ENCODE results near the gene FST.

FST gene

DNA sequence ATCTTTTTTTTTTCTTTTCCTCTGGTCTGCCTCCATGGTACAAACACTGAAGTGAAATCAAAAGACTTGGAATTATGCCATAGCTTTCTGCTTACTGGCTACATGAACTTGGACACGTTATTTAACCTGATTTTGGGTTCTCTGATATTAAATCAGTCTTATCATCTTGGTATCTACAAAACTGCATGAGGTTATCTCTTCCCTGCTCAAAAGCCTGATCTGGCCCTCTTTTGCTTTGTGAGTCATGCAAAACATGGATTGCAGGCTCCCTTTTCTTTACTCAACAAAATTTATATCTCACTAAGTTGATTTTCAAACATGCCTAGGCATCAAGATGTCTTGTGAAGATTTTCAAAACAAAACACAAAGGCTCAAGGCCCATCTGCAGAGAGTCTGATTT, 45.9 kb upstream of the FST start:
- no peaks in the 10 kb centered on the region for H3K9me3 ChIP-seq (ENCODE audit: control insufficient read depth, insufficient read depth, low read length)
- H3K36me3 ChIP-seq (ENCODE audit: control insufficient read depth, low read length): no peaks in the 10 kb centered on the region
- no peak overlapping the region for H3K27ac ChIP-seq (ENCODE audit: low read depth, low read length)
- no peak for TF ChIP-seq EZH2phosphoT487 (IDR thresholded peaks at IDR 0.05; ENCODE audit: borderline replicate concordance, low read length)
- TF ChIP-seq, protein P1, sequence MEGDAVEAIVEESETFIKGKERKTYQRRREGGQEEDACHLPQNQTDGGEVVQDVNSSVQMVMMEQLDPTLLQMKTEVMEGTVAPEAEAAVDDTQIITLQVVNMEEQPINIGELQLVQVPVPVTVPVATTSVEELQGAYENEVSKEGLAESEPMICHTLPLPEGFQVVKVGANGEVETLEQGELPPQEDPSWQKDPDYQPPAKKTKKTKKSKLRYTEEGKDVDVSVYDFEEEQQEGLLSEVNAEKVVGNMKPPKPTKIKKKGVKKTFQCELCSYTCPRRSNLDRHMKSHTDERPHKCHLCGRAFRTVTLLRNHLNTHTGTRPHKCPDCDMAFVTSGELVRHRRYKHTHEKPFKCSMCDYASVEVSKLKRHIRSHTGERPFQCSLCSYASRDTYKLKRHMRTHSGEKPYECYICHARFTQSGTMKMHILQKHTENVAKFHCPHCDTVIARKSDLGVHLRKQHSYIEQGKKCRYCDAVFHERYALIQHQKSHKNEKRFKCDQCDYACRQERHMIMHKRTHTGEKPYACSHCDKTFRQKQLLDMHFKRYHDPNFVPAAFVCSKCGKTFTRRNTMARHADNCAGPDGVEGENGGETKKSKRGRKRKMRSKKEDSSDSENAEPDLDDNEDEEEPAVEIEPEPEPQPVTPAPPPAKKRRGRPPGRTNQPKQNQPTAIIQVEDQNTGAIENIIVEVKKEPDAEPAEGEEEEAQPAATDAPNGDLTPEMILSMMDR (IDR thresholded peaks at IDR 0.05; ENCODE audit: low read depth, low read length, poor library complexity, severe bottlenecking): no peak
- no peaks in the 10 kb centered on the region for H4K20me1 ChIP-seq (ENCODE audit: control insufficient read depth, insufficient read depth, low read depth, low read length)
- no peaks in the 10 kb centered on the region for H3K27me3 ChIP-seq (ENCODE audit: control insufficient read depth, low read length)
- H3K79me2 ChIP-seq (ENCODE audit: control insufficient read depth, low read length): no peaks in the 10 kb centered on the region
- H3F3A ChIP-seq (ENCODE audit: control insufficient read depth, insufficient read depth): no peaks in the 10 kb centered on the region
- H3K4me1 ChIP-seq (ENCODE audit: control insufficient read depth, low read length): no peaks in the 10 kb centered on the region
- H3K4me3 ChIP-seq (ENCODE audit: low read length): no peak overlapping the region
- H3K4me2 ChIP-seq (ENCODE audit: low read length): no peak overlapping the region
- H3K9me2 ChIP-seq (replicated peaks; ENCODE audit: control insufficient read depth, low read length): no peaks in the 10 kb centered on the region

DNA sequence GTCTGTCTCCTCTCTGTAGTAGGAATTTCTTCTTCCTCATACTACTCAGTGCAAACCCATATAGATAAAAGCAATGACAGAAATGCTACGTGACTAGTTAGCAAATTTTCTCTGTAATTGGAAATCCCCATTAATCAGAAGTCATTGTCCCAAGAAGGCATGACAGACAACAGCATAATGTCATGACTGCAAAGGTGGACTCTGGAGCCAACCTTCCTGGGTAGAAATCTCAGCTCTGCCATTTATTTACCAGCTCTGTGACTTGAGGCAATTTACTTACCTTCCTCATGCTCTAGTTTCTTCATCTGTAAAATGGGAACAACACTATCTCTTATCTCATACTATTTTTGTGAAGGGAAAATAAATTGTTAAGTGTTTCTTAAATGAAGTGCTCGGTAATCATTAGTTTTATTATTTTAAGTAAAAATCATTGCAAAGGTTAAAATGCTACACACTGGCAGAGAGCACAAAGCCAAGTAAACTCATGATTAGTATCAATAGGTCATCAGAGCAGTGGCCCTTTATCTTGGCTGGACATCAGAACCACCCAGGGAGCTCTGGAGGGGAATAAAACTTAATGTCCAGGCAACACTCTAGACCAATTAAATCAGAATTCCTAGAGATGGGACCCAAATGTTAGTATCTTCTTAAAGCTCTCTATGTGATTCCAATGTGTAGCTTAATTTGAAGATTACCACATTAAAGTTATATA, 43.8 kb upstream of the FST start:
- H3K27ac ChIP-seq (ENCODE audit: low read depth, low read length): no peak overlapping the region
- no peaks in the 10 kb centered on the region for H4K20me1 ChIP-seq (ENCODE audit: control insufficient read depth, insufficient read depth, low read depth, low read length)
- no peak overlapping the region for H3K4me3 ChIP-seq (ENCODE audit: low read length)
- H3K4me1 ChIP-seq (ENCODE audit: control insufficient read depth, low read length): no peaks in the 10 kb centered on the region
- no peaks in the 10 kb centered on the region for H3K36me3 ChIP-seq (ENCODE audit: control insufficient read depth, low read length)
- no peaks in the 10 kb centered on the region for H3K9me3 ChIP-seq (ENCODE audit: control insufficient read depth, insufficient read depth, low read length)
- no peaks in the 10 kb centered on the region for H3K79me2 ChIP-seq (ENCODE audit: control insufficient read depth, low read length)
- no peak overlapping the region for H3K4me2 ChIP-seq (ENCODE audit: low read length)
- no peaks in the 10 kb centered on the region for H3K9me2 ChIP-seq (replicated peaks; ENCODE audit: control insufficient read depth, low read length)
- TF ChIP-seq EZH2phosphoT487 (IDR thresholded peaks at IDR 0.05; ENCODE audit: borderline replicate concordance, low read length): no peak
- TF ChIP-seq, protein P1 (IDR thresholded peaks at IDR 0.05; ENCODE audit: low read depth, low read length, poor library complexity, severe bottlenecking): no peak
- no peaks in the 10 kb centered on the region for H3F3A ChIP-seq (ENCODE audit: control insufficient read depth, insufficient read depth)
- no peaks in the 10 kb centered on the region for H3K27me3 ChIP-seq (ENCODE audit: control insufficient read depth, low read length)

DNA sequence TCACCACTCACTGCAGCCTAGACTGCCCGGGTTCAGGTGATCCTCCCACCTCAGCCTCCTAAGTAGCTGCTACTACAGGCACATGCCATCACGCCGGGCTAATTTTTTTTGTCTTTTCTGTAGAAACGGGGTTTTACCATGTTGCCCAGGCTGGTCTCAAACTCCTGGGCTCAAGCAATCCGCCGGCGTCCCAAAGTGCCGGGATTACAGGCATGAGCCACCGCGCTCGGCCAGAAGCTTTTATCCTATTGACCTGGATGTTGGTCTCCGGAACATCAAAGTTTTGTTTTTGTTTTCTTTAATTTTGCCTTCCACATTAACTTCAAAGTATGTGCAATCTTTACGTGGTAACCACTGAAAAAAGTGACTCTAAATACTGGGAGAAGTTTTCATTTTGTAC, 42.4 kb upstream of the FST start:
- Histone ChIP-seq H3K4me2 (ENCODE audit: low read length) (no peak overlapping the region), H3K9me3 (ENCODE audit: control insufficient read depth, insufficient read depth, low read length) (no peaks in the 10 kb centered on the region), H3K4me1 (ENCODE audit: control insufficient read depth, low read length) (no peaks in the 10 kb centered on the region), H3K4me3 (ENCODE audit: low read length) (no peak overlapping the region), H3K36me3 (ENCODE audit: control insufficient read depth, low read length) (no peaks in the 10 kb centered on the region), H3K27ac (ENCODE audit: low read depth, low read length) (no peak overlapping the region), H4K20me1 (ENCODE audit: control insufficient read depth, insufficient read depth, low read depth, low read length) (no peaks in the 10 kb centered on the region), H3F3A (ENCODE audit: control insufficient read depth, insufficient read depth) (no peaks in the 10 kb centered on the region), H3K79me2 (ENCODE audit: control insufficient read depth, low read length) (no peaks in the 10 kb centered on the region), H3K9me2 (replicated peaks; ENCODE audit: control insufficient read depth, low read length) (no peaks in the 10 kb centered on the region), H3K27me3 (ENCODE audit: control insufficient read depth, low read length) (no peaks in the 10 kb centered on the region)
- TF ChIP-seq, protein P1 (IDR thresholded peaks at IDR 0.05; ENCODE audit: low read depth, low read length, poor library complexity, severe bottlenecking): no peak
- no peak for TF ChIP-seq EZH2phosphoT487 (IDR thresholded peaks at IDR 0.05; ENCODE audit: borderline replicate concordance, low read length)
